Osteocyte (in vitro differentiated cells): Measurements from ENCODE around the gene ANKRD2. TPM values are rescaled to one million over a fixed set of nuclear protein-coding genes. Genes with fewer than 3 reads are reported as not detected.

Source experiments
- DNase-seq: peaks from one replicate; pipeline ENCODE4 v3.0.0; 2021; ENCODE audit warnings: mixed read lengths; ENCODE audit not compliant: unreplicated experiment; ENCODE audit errors: extremely low spot score
- H3K27ac Mint-ChIP-seq: one replicate; pipeline ENCODE4 v1.8.0; 2021; ENCODE audit warnings: mild to moderate bottlenecking, mixed read lengths; ENCODE audit not compliant: unreplicated experiment
- H3K27me3 Mint-ChIP-seq: one replicate; pipeline ENCODE4 v1.8.0; 2021; ENCODE audit warnings: mixed read lengths; ENCODE audit not compliant: unreplicated experiment
- H3K36me3 Mint-ChIP-seq: one replicate; pipeline ENCODE4 v1.8.0; 2021; ENCODE audit warnings: mixed read lengths; ENCODE audit not compliant: unreplicated experiment
- H3K4me1 Mint-ChIP-seq: one replicate; pipeline ENCODE4 v1.8.0; 2021; ENCODE audit warnings: mixed read lengths; ENCODE audit not compliant: unreplicated experiment
- H3K4me3 Mint-ChIP-seq: one replicate; pipeline ENCODE4 v1.8.0; 2021; ENCODE audit warnings: mild to moderate bottlenecking, moderate library complexity, mixed read lengths; ENCODE audit not compliant: unreplicated experiment
- H3K9me3 Mint-ChIP-seq: one replicate; pipeline ENCODE4 v1.8.0; 2021; ENCODE audit warnings: mixed read lengths; ENCODE audit not compliant: unreplicated experiment
- CTCF ChIP-seq: fragments of 200-600 bp; sonication (generic); IDR thresholded peaks from 2 replicates; pipeline ENCODE4 v1.5.0; 2021; ENCODE audit warnings: antibody characterized with exemption, mild to moderate bottlenecking, moderate library complexity
- total RNA-seq: library from RNA; stranded (reverse); gene quantifications from 2 replicates; pipeline ENCODE4 v1.2.1, GENCODE V29; 2021

The ANKRD2 gene
- total RNA-seq, 1 donor from 2014 or later, result not detected

- no peak for DNase-seq
- H3K27ac Mint-ChIP-seq, result no peak overlapping the region
- H3K4me3 Mint-ChIP-seq, result no peak overlapping the region
- no peak for TF ChIP-seq CTCF
- no peaks in the 10 kb centered on the region for H3K36me3 Mint-ChIP-seq
- H3K4me1 Mint-ChIP-seq, result peaks cover 8% of the 10 kb centered on the region
- H3K9me3 Mint-ChIP-seq, result no peaks in the 10 kb centered on the region
- no peaks in the 10 kb centered on the region for H3K27me3 Mint-ChIP-seq
Measured at GRCh38 chr10:97563337-97563736, 9.2 kb upstream of the ANKRD2 start.

GRCh38 chr10:97564776-97565175, 7.8 kb upstream of the ANKRD2 start:
- Mint-ChIP-seq H3K4me3 (no peak overlapping the region), H3K4me1 (peaks cover 8% of the 10 kb centered on the region), H3K36me3 (peaks cover 4% of the 10 kb centered on the region), H3K27me3 (no peaks in the 10 kb centered on the region), H3K27ac (no peak overlapping the region), H3K9me3 (no peaks in the 10 kb centered on the region)
- TF ChIP-seq CTCF, result no peak
- DNase-seq, result no peak

- DNase-seq, result no peak
- no peak overlapping the region for H3K27ac Mint-ChIP-seq
- H3K36me3 Mint-ChIP-seq, result peaks cover 4% of the 10 kb centered on the region
- H3K27me3 Mint-ChIP-seq, result no peaks in the 10 kb centered on the region
- no peak for TF ChIP-seq CTCF
- H3K4me1 Mint-ChIP-seq, result peaks cover 16% of the 10 kb centered on the region
- no peaks in the 10 kb centered on the region for H3K9me3 Mint-ChIP-seq
- H3K4me3 Mint-ChIP-seq, result no peak overlapping the region
Measured at GRCh38 chr10:97566336-97566996, 6.1 kb upstream of the ANKRD2 start.

GRCh38 chr10:97567891-97568290, 4.7 kb upstream of the ANKRD2 start:
- Mint-ChIP-seq H3K36me3 (peaks cover 4% of the 10 kb centered on the region), H3K4me1 (peaks cover 27% of the 10 kb centered on the region), H3K4me3 (no peak overlapping the region), H3K27me3 (no peaks in the 10 kb centered on the region), H3K9me3 (no peaks in the 10 kb centered on the region), H3K27ac (no peak overlapping the region)
- DNase-seq, result no peak
- no peak for TF ChIP-seq CTCF

GRCh38 chr10:97570146-97570788, 2.3 kb upstream of the ANKRD2 start:
- no peaks in the 10 kb centered on the region for H3K27me3 Mint-ChIP-seq
- H3K36me3 Mint-ChIP-seq, result peaks cover 4% of the 10 kb centered on the region
- no peak for DNase-seq
- no peak overlapping the region for H3K27ac Mint-ChIP-seq
- H3K4me1 Mint-ChIP-seq, result peaks cover 50% of the 10 kb centered on the region
- no peak for TF ChIP-seq CTCF
- H3K9me3 Mint-ChIP-seq, result no peaks in the 10 kb centered on the region
- H3K4me3 Mint-ChIP-seq, result no peak overlapping the region
